Measurements from ENCODE around the gene C19orf47. TPM values are rescaled to one million over a fixed set of nuclear protein-coding genes. Genes with fewer than 3 reads are reported as not detected.

C19orf47 gene
- total RNA-seq, 1 donor from 2014 or later = 16.1 TPM

GRCh38 chr19:40278361-40279035 is 69.7 kb downstream of the C19orf47 start:
- no peak for ATAC-seq

GRCh38 chr19:40277356-40278059 is 70.7 kb downstream of the C19orf47 start:
- Histone ChIP-seq H3K27ac (no peak overlapping the region), H3K36me3 (peaks cover 3% of the 10 kb centered on the region), H3K4me1 (peaks cover 51% of the 10 kb centered on the region), H3K9me3 (no peaks in the 10 kb centered on the region), H3K27me3 (no peaks in the 10 kb centered on the region), H3K4me3 (no peak overlapping the region)
- ATAC-seq = no peak
- intact Hi-C loops (cut with DNase I) = no loop called here
- DNase-seq = no peak
- TF ChIP-seq CTCF (IDR thresholded peaks at IDR 0.05) = no peak

More at GRCh38 chr19:40278361-40279035, 69.7 kb downstream of the C19orf47 start:
- Histone ChIP-seq H3K36me3 (no peaks in the 10 kb centered on the region), H3K4me3 (peak overlapping the region; percentile 10), H3K27me3 (no peaks in the 10 kb centered on the region), H3K9me3 (no peaks in the 10 kb centered on the region), H3K4me1 (peaks cover 59% of the 10 kb centered on the region), H3K27ac (peak overlapping the region; percentile 30)
- TF ChIP-seq CTCF (IDR thresholded peaks at IDR 0.05) = no peak
- intact Hi-C loops (cut with DNase I) = no loop called here
- DNase-seq = no peak

DNA sequence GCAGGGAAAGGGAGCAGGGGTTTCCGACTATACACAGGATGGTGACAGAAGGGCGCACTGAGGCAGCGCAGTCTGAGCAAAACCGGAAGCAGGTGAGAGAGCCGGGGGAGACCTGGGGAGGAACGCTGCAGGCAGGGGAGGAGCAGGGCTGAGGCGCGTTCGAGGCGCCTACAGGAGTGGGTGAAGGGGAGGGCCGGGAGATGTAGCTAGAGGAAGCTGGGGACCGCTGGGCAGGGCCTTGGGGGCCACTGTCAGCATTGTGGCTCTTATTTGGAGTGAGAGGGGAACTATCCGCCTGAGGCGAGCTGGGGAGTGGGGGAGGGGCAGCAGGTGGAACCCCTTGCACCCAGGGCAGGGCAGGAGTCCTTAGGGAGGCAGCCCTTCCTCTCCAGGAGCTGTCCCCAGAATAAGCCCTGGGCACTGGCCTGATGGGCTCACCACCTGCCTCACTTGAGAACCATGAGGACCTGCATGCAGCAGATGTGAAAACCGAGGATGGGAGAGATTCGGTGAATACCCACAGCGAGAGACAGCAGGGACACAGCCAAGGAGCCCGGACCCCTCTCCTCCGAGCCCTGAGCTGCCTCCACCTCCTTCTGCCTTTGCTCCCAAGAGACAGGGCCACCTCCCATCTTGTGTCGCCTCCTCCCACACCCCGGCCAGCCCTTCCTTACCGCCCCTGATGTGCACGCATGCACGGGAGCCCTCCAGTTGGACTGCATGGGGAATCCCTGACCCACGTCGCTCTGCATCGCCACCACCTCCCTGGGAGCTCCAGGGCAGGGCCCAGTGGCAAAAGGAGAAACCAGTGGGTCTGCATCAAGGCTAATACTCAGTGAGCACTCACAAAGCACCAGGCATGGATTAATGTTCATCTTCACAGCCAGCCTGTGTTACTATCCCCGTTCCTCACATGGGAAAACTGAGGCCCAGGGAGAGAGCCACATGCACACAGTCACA is 73.3 kb downstream of the C19orf47 start:
- Histone ChIP-seq H3K9me3 (no peaks in the 10 kb centered on the region), H3K4me3 (no peak overlapping the region), H3K27me3 (no peaks in the 10 kb centered on the region), H3K36me3 (peaks cover 5% of the 10 kb centered on the region), H3K27ac (no peak overlapping the region), H3K4me1 (peaks cover 37% of the 10 kb centered on the region)
- DNase-seq (no peak), ATAC-seq (peak; percentile 18)
- intact Hi-C loops (cut with DNase I) = no loop called here
- TF ChIP-seq CTCF (IDR thresholded peaks at IDR 0.05) = no peak

DNA sequence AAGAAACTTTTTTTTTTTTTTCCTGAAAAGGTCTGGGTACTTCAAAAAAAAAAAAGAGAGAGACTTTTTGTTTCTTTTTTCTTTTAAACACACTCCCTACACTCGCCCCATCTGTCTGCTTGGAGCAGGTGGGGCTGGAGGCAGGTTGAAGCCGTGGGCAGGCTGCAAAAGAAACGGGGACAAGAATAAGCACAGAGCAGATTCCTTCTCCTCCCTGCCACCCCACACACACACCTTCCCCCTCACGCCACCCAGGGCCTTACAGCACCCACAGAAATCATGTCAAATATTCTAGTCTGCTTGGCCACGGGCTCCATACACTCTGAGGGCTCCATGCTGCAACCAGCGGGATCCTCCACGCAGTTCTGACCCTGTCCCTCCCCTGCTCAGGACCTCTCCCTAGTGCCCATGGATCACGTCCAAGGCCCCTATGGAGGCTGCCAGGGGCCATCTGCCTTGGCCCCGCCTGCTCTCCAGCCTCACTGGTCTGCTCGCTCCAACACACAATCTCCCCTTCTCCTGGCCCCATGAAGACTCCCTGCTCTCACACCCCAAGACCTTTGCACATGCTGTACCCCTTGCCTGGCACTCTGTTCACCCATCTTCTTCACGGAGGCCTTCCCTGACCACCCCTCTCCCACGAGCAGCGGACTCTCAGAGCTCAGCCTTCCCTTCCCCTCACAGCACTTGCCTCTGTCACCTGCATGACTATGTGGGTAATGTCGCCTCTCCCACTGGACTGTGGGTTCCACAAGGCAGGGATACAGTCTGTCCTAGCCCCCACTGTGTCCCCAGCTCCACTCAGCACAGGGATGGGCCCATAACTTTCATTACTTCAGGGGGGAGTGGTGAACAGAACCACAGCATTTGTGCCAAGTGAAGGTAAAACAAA is 74.5 kb downstream of the C19orf47 start:
- Histone ChIP-seq H3K27ac (no peak overlapping the region), H3K4me1 (peaks cover 30% of the 10 kb centered on the region), H3K9me3 (no peaks in the 10 kb centered on the region), H3K36me3 (peaks cover 5% of the 10 kb centered on the region), H3K27me3 (no peaks in the 10 kb centered on the region), H3K4me3 (no peak overlapping the region)
- DNase-seq (no peak), ATAC-seq (no peak)
- intact Hi-C loops (cut with DNase I) = no loop called here
- no peak for TF ChIP-seq CTCF (IDR thresholded peaks at IDR 0.05)

- peaks cover 5% of the 10 kb centered on the region for H3K36me3 ChIP-seq
- DNase-seq (no peak), ATAC-seq (no peak)
- peaks cover 19% of the 10 kb centered on the region for H3K4me1 ChIP-seq
- no peak overlapping the region for H3K27ac ChIP-seq
- no peaks in the 10 kb centered on the region for H3K9me3 ChIP-seq
- intact Hi-C loops (cut with DNase I) = no loop called here
- no peaks in the 10 kb centered on the region for H3K27me3 ChIP-seq
- no peak overlapping the region for H3K4me3 ChIP-seq
- no peak for TF ChIP-seq CTCF (IDR thresholded peaks at IDR 0.05)
These were observed 75.9 kb downstream of the C19orf47 start for GRCh38 chr19:40272261-40272660.

Measured in upper lobe of right lung (tissue), 1 donor.